Measurements from ENCODE around the gene RIMBP2. TPM values are rescaled to one million over a fixed set of nuclear protein-coding genes. Genes with fewer than 3 reads are reported as not detected.

RIMBP2 gene
- total RNA-seq, 1 donor from 2014 or later = 0.27 TPM

GRCh38 chr12:130622803-130623202 is 93.3 kb downstream of the RIMBP2 start:
- H3K4me3 ChIP-seq = no peak overlapping the region
- no peaks in the 10 kb centered on the region for H3K36me3 ChIP-seq
- H3K4me1 ChIP-seq = no peaks in the 10 kb centered on the region
- DNase-seq (no peak), ATAC-seq (no peak)
- TF ChIP-seq CTCF (IDR thresholded peaks at IDR 0.05) = no peak
- H3K27ac ChIP-seq = no peak overlapping the region
- H3K27me3 ChIP-seq (ENCODE audit: low read depth) = no peaks in the 10 kb centered on the region
- H3K9me3 ChIP-seq = no peaks in the 10 kb centered on the region
- intact Hi-C loops (cut with DNase I) = no loop called here

- Histone ChIP-seq H3K36me3 (no peaks in the 10 kb centered on the region), H3K27ac (no peak overlapping the region), H3K4me3 (no peak overlapping the region), H3K4me1 (no peaks in the 10 kb centered on the region), H3K9me3 (no peaks in the 10 kb centered on the region), H3K27me3 (ENCODE audit: low read depth) (no peaks in the 10 kb centered on the region)
- DNase-seq (no peak), ATAC-seq (no peak)
- no peak for TF ChIP-seq CTCF (IDR thresholded peaks at IDR 0.05)
- intact Hi-C loops (cut with DNase I) = no loop called here
Measured at GRCh38 chr12:130621696-130622298, 94.3 kb downstream of the RIMBP2 start.

- intact Hi-C loops (cut with DNase I) = no loop called here
- no peak for TF ChIP-seq CTCF (IDR thresholded peaks at IDR 0.05)
- Histone ChIP-seq H3K4me3 (no peak overlapping the region), H3K27me3 (ENCODE audit: low read depth) (no peaks in the 10 kb centered on the region), H3K36me3 (no peaks in the 10 kb centered on the region), H3K9me3 (no peaks in the 10 kb centered on the region), H3K4me1 (no peaks in the 10 kb centered on the region), H3K27ac (no peak overlapping the region)
- DNase-seq = no peak
- no peak for ATAC-seq
Measured at GRCh38 chr12:130620756-130621155, 95.3 kb downstream of the RIMBP2 start.

GRCh38 chr12:130620281-130620680 is 95.8 kb downstream of the RIMBP2 start:
- H3K4me3 ChIP-seq = no peak overlapping the region
- no peaks in the 10 kb centered on the region for H3K9me3 ChIP-seq
- no peak for DNase-seq
- ATAC-seq = no peak
- H3K27me3 ChIP-seq (ENCODE audit: low read depth) = no peaks in the 10 kb centered on the region
- intact Hi-C loops (cut with DNase I) = no loop called here
- H3K27ac ChIP-seq = no peak overlapping the region
- no peak for TF ChIP-seq CTCF (IDR thresholded peaks at IDR 0.05)
- H3K4me1 ChIP-seq = no peaks in the 10 kb centered on the region
- H3K36me3 ChIP-seq = no peaks in the 10 kb centered on the region

- DNase-seq (no peak), ATAC-seq (no peak)
- Histone ChIP-seq H3K27ac (no peak overlapping the region), H3K27me3 (ENCODE audit: low read depth) (no peaks in the 10 kb centered on the region), H3K9me3 (no peaks in the 10 kb centered on the region), H3K36me3 (no peaks in the 10 kb centered on the region), H3K4me3 (no peak overlapping the region), H3K4me1 (no peaks in the 10 kb centered on the region)
- intact Hi-C loops (cut with DNase I) = no loop called here
- no peak for TF ChIP-seq CTCF (IDR thresholded peaks at IDR 0.05)
Measured at GRCh38 chr12:130619385-130620001, 96.6 kb downstream of the RIMBP2 start.
